Osteoblast (primary cell): ENCODE measurements around the gene AATK. TPM values are rescaled to one million over a fixed set of nuclear protein-coding genes. Genes with fewer than 3 reads are reported as not detected.

ENCODE experiments used
- DNase-seq: peaks from one replicate; pipeline ENCODE4 v3.0.0; 2011; ENCODE audit warnings: low spot score, mixed read lengths; ENCODE audit not compliant: insufficient read length; ENCODE audit errors: missing footprints
- H2AFZ ChIP-seq: 2 replicates; pipeline ENCODE4 v1.6.0; 2011; ENCODE audit warnings: mild to moderate bottlenecking, low read length
- H3K27ac ChIP-seq: 2 replicates; pipeline ENCODE4 v1.5.1; 2011; ENCODE audit warnings: mild to moderate bottlenecking, low read depth, low read length, moderate library complexity
- H3K27me3 ChIP-seq: 2 replicates; pipeline ENCODE4 v1.6.0; 2012; ENCODE audit warnings: mild to moderate bottlenecking, control low read depth, inconsistent platforms, low read length, moderate library complexity; ENCODE audit not compliant: insufficient read depth
- H3K36me3 ChIP-seq: 2 replicates; pipeline ENCODE4 v1.5.1; 2011; ENCODE audit warnings: mild to moderate bottlenecking, low read length, control low read depth, moderate library complexity; ENCODE audit not compliant: insufficient read depth
- H3K4me1 ChIP-seq: 2 replicates; pipeline ENCODE4 v1.5.1; 2011; ENCODE audit warnings: mild to moderate bottlenecking, low read length, control low read depth, moderate library complexity; ENCODE audit not compliant: insufficient read depth
- H3K4me2 ChIP-seq: 2 replicates; pipeline ENCODE4 v1.6.0; 2011; ENCODE audit warnings: mild to moderate bottlenecking, low read length; ENCODE audit not compliant: insufficient read depth
- H3K4me3 ChIP-seq: fragments of 200-600 bp; sonication (generic); 3 replicates; pipeline ENCODE4 v1.5.1; 2012; ENCODE audit warnings: mild to moderate bottlenecking, low read length, inconsistent platforms; ENCODE audit not compliant: insufficient read depth
- H3K79me2 ChIP-seq: 2 replicates; pipeline ENCODE4 v1.6.0; 2012; ENCODE audit warnings: mild to moderate bottlenecking, low read length, control low read depth, inconsistent platforms; ENCODE audit not compliant: insufficient read depth
- H3K9me3 ChIP-seq: 2 replicates; pipeline ENCODE4 v1.5.1; 2011; ENCODE audit warnings: low read depth, low read length, control low read depth
- H4K20me1 ChIP-seq: 2 replicates; pipeline ENCODE4 v1.6.0; 2012; ENCODE audit warnings: mild to moderate bottlenecking, low read length, control low read depth; ENCODE audit not compliant: insufficient read depth
- CTCF ChIP-seq: IDR thresholded peaks from 2 replicates; pipeline ENCODE4 v1.5.1; 2011; ENCODE audit warnings: mild to moderate bottlenecking, low read depth, low read length, moderate library complexity; ENCODE audit errors: extremely low read depth
- total RNA-seq: library from RNA; depleted of rRNA; stranded (reverse); fragments of >200 nt; gene quantifications from 2 replicates; pipeline ENCODE4 v1.2.3, GENCODE V29; 2012

The AATK gene
- total RNA-seq, 1 donor: under 0.01 TPM

- Histone ChIP-seq H3K4me1 (no peaks in the 10 kb centered on the region), H3K27ac (no peak overlapping the region), H3K9me3 (no peaks in the 10 kb centered on the region), H2AFZ (no peak overlapping the region), H3K79me2 (no peaks in the 10 kb centered on the region), H3K4me3 (no peak overlapping the region), H3K27me3 (no peaks in the 10 kb centered on the region), H3K4me2 (no peak overlapping the region), H4K20me1 (peaks cover 6% of the 10 kb centered on the region), H3K36me3 (no peaks in the 10 kb centered on the region)
- DNase-seq: no peak
- TF ChIP-seq CTCF: no peak
Observed at GRCh38 chr17:81109957-81110356, 56.1 kb downstream of the AATK start.

- Histone ChIP-seq H3K4me2 (no peak overlapping the region), H4K20me1 (peaks cover 6% of the 10 kb centered on the region), H3K9me3 (no peaks in the 10 kb centered on the region), H2AFZ (no peak overlapping the region), H3K79me2 (no peaks in the 10 kb centered on the region), H3K4me3 (no peak overlapping the region), H3K36me3 (peaks cover 8% of the 10 kb centered on the region), H3K4me1 (no peaks in the 10 kb centered on the region), H3K27ac (no peak overlapping the region), H3K27me3 (no peaks in the 10 kb centered on the region)
- no peak for DNase-seq
- TF ChIP-seq CTCF: no peak
Observed at GRCh38 chr17:81108220-81108619, 57.8 kb downstream of the AATK start.

- Histone ChIP-seq H3K27me3 (no peaks in the 10 kb centered on the region), H3K4me2 (no peak overlapping the region), H3K9me3 (no peaks in the 10 kb centered on the region), H4K20me1 (peaks cover 4% of the 10 kb centered on the region), H3K27ac (no peak overlapping the region), H3K36me3 (peaks cover 8% of the 10 kb centered on the region), H2AFZ (no peak overlapping the region), H3K79me2 (no peaks in the 10 kb centered on the region), H3K4me3 (no peak overlapping the region), H3K4me1 (no peaks in the 10 kb centered on the region)
- no peak for TF ChIP-seq CTCF
- DNase-seq: no peak
Observed at GRCh38 chr17:81106716-81107115, 59.3 kb downstream of the AATK start.

- no peak for TF ChIP-seq CTCF
- Histone ChIP-seq H3K27ac (no peak overlapping the region), H3K9me3 (no peaks in the 10 kb centered on the region)
Observed at GRCh38 chr17:81103379-81103778, 62.6 kb downstream of the AATK start.

More at GRCh38 chr17:81103379-81103778, 62.6 kb downstream of the AATK start:
- peaks cover 2% of the 10 kb centered on the region for H3K4me1 ChIP-seq
- peaks cover 9% of the 10 kb centered on the region for H4K20me1 ChIP-seq
- no peak overlapping the region for H2AFZ ChIP-seq
- H3K27me3 ChIP-seq: no peaks in the 10 kb centered on the region
- H3K79me2 ChIP-seq: no peaks in the 10 kb centered on the region
- no peak for DNase-seq
- peaks cover 11% of the 10 kb centered on the region for H3K36me3 ChIP-seq
- H3K4me3 ChIP-seq: no peak overlapping the region
- H3K4me2 ChIP-seq: no peak overlapping the region
